Stimulated activated CD8-positive, alpha-beta memory T cell treated with anti-CD3 and anti-CD28 coated beads, Interleukin-4, amount 100 ng/mL, for 1 hour (primary cell): ENCODE data around the gene DNAJC22.
A peak's percentile ranks its signal among the peaks of the same experiment; 100 is the strongest.
"Not testable (repeated sequence)": the region's sequence is repeated elsewhere in the genome, so short reads cannot be mapped to it uniquely, and the experiment has no call there.

ENCODE experiments used
- DNase-seq, 2 donors: peaks; one replicate each; pipeline ENCODE4 v3.0.0-alpha.2; 2020; ENCODE audit warnings: low read depth in 2 of 2, low spot score in 1 of 2

DNAJC22 gene

DNA sequence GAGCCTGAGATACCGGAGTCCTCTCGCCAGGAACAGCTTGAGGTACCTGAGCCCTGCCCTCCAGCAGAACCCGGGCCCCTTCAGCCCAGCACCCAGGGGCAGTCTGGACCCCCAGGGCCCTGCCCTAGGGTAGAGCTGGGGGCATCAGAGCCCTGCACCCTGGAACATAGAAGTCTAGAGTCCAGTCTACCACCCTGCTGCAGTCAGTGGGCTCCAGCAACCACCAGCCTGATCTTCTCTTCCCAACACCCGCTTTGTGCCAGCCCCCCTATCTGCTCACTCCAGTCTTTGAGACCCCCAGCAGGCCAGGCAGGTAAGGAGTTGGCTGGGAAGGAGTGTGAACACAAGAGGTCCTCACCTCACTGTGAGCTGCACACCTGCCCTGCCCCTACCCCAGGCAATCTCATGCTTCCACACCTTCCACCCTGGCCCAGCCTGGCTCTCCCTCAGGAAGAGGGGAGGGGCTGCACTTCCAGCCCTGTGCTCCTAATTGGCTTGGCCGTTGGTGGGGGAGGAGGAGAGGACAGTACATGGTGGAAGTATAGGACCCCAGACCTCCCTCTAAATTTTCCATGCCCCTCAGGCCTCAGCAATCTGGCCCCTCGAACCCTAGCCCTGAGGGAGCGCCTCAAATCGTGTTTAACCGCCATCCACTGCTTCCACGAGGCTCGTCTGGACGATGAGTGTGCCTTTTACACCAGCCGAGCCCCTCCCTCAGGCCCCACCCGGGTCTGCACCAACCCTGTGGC is 15.9 kb upstream of the DNAJC22 start:
- no peak for DNase-seq

DNA sequence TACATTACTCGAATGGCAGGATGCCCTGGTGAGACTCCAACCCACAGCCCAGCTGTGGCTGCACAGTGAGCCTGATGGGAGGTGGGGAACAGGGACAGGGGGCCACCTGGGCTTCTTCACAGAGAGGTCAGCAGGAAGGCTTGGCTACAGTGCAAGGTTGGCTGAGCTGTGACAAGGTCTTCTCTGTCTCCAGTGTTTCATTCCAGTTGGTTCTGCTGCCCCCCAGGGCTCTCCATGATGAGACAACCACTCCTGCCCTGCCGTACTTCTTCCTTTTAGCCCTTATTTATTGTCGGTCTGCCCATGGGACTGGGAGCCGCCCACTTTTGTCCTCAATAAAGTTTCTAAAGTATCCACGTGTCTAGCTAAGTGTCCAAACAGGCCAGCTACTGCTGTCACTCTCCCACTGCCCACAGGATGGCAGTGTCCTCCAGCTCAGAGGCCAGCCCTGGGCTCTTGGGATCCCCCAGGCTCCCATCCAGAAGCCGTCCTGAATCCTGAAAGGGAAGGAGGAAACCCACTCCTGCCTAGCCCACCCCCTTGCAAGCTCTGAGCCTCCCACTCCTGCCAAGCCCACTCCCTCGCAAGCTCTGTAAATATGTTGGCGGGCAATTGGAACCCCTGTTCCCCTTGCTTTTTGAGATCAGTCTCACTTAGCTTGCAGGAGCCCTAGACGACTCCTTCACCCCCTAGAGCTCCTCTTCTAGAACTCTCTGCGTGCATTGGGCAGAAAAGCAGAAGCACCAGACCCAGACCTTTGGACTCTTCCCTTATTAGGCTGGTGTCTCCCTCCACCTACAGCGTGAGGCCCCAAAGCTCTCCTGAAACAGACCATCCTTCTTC is 15.1 kb upstream of the DNAJC22 start:
- no peak for DNase-seq

DNA sequence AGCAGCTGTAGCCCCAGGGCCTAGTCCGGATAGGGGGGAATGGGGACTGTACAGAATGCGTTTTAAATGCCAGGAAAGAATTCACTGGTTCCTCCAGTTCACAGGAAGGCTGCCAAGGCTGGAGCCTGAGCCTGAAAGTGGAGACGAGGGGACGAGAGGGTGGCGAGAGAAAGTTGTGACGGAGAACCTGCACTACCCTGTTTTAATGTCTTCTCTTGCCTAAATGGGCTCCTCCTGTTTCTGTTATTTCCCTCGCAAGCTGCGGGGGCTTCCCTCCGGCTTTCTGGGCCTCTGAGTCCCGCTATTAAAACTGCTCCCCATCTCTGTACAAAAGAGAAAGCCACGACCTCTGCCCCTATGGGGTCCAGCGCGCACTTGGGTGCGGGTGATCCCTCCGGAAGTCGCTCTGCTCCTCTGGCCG is 14.2 kb upstream of the DNAJC22 start:
- DNase-seq: no peak

DNA sequence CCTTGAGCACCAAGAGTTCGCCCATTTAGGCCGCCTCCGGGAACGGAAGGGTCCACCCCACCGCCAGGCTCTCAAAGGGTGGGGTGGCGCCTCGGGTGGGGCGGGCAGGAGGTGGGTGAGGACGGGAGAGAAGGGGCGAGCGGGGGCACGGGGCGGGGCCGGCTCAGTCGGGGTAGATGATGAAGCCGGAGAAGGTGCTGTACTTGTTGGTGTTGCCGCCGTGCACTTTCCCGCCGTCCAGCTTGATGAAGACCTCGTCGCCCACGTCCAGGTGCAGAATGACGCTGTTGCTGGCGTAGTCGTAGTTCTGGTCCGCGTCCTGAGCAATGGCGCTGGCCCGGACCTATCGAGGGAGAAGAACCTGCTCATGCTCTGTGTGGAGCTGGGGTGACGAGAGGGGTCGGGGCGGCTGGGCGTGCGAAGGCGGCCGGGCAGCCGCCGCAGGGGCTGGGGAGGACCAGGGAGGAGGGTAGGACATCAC is 13.8 kb upstream of the DNAJC22 start:
- no peak for DNase-seq

DNA sequence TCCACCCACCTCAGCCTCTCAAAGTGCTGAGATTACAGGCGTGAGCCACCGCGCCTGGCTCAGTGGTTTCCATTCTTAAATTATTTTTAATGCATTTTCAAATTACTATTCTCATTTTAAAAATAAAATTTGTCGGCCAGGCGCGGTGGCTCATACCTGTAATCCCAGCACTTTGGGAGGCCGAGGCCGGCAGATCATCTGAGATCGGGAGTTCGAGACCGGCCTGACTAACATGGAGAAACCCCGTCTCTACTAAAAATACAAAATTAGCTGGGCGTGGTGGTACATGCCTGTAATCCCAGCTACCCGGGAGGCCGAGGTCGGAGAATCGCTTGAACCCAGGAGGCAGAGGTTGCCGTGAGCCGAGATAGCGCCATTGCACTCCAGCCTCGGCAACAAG is 12.9 kb upstream of the DNAJC22 start:
- not testable (repeated sequence) for DNase-seq

DNA sequence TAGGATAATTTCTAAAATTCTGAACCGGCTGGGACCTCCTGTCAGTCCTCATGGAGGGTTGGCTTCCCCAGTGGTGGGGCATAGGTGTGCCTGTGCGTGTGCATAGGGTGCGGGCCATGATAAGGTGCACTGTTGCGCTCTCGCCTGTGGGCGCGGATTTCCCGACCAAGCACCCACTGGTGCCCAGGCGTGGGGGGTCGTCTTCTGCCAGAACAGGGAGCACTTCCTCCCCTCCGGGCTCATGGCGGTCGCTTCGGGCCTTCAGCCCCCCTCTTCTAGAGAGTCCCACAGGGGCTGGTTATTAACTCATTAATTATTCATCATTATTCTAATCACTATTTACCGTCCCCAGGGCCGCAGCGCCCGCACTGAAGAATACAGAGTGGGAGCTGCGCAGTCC is 12.5 kb upstream of the DNAJC22 start:
- DNase-seq: no peak

DNA sequence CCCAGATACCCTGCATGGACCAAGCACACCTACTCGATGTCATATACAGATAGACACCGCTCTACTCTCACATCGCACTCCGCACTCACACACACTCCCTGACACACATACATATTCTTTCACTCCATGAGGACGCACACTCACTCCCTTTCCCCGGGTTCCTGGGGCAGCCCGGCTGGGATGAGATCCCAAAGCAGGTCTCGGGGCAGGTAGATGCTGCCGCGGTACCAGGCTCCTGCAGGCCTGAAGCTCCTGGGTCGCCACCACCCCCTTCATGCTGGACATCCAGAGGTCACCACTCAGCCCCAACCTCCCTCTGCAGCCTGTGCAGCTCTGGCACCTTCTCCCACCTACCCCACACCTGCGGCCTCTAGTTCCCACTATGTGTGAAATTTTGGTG is 12.0 kb upstream of the DNAJC22 start:
- DNase-seq: no peak

DNA sequence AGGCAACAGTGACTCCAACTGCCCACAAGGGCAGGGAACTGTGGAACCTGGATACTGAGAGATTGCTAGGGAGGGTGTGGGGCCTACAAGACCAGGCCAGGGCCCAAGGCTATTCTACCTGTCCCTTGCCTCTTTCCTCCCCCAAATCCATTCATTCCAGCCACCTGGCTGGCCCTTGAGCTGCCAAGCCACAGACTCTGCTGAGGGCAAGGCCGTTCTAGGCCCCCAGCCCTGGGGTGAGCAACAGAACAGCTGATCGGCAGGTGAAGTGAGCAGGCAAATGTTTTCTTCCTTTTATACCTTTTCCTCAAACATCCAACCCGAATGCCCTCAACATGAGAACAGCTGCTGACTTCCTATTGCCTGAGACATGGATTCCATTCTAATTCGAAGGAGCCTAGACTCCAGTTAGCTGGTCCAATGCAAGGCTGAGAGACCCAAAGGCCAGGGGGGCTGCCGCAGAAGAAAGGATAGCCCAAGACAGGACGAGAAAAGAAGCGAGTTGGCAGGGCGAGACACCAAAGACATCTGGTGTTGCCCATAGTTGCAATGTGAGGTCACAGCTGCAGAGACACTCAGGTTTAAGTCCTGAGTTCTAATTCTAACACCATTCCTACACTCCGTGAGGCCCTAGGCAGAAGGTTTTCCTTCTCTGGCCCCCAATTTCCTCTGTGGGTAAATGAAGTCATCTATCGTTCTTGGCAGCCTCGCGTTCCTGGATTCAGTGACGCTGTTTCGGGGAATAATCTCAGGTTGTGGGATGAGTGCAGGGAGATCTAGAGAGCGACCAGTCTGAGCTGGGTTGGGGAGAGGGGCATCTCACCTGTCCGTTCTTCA is 11.4 kb upstream of the DNAJC22 start:
- no peak for DNase-seq

DNA sequence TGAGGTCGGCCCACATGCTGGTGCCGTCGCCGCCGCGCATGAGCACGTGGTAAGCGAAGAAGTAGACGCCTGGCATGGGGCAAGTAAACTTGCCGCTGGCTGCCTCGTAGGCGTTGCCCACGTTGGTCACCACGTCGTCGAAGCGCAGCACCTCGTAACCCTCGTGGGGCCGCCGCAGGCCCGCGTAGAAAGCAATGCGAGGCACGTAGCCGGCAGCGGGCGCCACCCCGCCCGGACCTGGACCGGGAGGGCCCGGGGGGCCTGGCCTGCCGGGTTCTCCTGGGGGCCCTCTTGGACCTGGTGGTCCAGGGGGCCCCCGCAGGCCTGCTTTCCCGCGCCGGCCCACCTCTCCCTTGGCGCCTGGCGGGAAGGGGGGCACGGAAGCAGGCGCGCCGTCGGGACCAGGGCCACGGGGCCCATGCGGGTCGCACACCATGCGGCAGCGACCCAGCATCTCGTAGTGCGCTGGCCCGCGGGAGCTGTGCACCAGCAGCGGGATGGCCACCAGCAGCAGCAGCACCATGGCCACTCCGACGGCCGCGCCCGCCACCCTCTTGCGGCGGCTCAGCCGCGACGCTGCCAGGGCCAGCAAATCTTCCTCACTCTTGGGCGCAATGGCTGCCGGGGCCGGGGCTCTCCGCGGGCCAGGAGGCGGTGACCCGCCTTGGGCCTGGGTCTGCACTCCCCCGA is 10.6 kb upstream of the DNAJC22 start:
- DNase-seq: no peak

DNA sequence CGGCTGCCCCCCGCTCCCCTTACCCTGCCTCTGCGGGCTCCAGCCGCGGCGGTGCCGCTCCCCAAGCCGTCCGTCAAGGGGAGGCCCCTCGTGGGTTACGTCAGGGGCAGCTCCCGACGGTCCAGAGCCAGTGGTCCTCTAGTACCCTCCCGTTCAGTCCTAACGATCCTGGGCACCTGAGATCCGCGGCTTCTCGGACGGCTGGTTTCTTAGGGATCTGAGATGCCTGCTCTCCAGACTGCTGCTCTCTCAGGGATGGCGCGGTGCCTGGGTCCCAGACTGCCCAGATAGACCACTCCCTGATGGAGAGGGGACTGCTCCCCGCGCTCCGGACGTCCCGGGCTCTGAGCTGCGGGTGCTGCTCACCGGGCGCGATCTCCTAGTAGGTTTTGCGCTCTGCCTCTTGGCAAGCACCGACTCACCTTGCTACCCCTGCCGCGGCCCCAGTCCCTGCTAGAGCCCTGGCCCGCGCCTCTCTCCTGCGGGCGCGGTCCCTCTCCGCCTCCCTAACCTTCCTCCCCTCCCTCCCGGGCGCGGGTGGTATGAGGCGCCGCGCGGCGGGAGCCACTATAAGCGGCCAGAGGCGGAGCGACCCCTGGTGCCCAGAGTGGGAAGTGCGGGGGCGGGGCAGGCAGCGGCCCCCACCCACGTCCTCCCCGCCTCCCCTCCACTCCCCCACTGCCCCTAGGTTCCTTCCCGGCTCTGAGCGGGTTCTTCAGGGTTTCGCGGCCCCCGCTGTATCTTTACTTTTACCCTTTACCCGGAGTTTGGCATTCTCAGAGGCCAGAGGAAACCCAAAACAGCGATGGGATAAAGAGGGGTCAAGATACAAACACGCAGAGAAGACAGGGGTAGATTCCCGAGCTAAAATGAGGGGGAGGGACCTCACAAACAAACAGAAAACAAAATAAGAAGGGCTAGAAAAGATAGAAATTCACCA is 9.8 kb upstream of the DNAJC22 start, which contains the start of gene C1QL4:
TSS of gene C1QL4 (minus strand) at position 544 of the 940 bp plus-strand sequence. CDS start 711 bp downstream, outside the sequence.
- DNase-seq: peak; percentile 80 to 86

DNA sequence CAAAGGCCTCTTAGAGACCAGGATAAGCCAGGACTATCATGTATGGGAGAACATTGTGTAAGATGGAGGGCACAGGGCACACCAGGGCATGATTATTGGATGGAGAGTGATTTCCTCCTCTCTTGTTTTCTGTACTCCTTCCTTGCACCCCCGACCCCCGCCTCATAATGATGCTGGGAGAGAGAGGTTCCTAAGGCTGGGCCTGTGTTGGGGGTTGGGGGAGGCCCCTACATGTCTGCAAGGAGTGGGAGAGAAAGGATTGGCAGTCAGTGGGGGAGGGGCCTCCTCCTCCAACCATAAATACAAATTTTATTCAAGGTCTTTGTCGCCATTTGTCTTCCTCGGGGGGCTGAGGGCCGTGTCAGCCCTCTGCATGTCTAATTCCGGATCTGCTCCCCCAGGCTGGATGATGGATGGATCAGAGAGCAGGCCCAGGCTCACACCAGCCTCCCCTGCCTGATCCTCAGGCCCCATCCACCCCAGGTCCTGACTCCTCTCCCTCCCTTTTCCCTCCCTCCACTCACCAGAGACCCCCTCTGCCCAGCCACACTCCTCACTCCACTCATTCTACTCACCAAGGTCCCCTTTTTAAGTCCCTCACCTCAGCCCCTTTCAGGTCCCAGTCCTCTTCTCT is 7.7 kb upstream of the DNAJC22 start:
- no peak for DNase-seq

DNA sequence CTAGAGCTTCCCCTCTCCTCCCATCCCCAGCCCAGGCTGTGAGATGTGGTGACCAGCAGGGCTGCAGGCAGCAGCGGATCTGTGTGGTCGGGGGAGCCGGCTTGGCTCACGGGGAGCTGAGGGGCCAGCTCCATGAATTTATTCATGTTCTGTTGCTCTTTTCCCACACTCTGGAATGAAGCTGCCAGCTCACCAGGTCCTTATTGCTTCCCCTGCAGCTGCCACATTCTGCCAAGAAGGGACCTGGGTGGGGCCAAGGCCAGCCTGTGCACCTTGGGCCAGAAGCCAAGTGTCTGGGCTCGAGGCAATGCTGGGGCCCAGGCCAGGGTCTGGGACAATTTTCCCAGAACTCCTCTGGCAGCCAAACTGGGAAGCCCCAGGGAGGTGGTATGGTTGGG is 7.2 kb upstream of the DNAJC22 start:
- DNase-seq: no peak

DNA sequence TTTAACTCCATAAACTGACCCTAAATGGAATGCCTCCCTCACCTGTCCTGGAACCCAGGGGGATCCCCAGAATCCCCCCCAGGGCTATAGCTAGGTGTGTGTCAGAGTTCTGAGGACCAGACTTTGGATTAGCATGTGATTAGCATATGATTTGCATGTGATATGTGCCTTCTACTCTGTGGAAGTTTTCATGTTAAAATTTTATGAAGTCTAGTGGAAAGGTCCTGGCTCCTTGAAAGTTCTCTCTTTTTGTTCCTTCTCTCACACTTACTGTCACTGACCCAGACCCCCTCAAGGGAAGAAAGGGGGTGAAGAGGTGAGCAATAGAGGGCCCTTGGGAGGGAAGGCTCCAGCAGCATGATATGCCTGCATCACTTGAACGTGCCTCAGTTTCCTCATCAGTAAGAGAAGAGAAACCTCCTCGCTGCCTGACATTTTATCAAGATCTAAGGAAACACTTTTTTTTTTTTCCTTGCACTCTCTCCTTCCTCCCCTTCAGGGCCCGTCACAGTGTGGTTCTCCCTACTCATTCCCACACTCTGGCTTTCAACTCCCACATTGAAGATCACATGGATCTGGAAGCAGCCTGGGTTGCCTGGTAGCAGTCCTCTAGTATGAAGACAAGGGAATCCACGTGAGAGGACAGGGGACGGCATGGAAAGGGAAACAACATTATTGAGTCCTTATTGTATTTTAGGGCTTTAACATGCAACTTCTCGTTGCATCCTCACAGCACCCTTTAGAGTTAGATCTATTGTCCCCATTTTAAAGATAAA is 6.4 kb upstream of the DNAJC22 start:
- DNase-seq: no peak

DNA sequence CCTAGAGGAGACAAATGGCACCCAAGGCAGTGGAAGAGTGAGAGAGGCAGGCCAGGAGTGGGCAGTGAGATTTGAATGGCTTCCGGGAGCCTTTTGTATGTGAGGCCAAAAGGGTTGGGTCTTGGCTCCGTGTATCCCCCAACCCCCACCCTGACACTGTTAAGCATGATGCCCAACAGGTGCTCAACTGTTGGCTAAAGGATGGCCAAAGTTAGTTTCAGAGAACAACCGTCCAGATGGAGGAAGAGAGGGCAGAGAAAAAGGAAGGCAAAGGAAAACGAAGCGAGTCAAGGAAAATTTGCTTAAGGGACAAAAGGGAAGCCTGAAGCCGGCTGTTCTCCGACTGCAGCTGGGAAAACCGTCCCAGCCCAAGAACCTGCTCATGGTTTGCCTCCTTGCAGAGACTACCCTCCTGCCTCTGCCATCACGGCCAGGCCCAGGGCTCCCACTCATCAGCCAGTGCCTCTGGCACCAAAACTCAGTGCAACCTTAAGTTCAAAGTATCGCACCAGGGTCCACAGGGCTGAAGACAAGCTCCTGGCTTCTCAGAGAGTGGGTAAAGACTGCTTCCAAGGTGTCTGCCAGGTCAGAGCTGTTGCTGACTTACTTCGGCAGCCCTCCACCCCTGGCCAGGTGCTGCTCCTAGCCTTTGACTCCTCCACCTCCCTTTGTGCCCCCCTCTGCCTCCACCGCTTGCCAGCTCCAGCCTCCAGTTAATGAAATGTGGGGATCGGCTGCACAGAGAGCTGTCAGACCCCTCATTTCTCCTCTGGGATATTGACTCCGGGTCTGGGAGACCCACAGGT is 5.5 kb upstream of the DNAJC22 start:
- no peak for DNase-seq

DNA sequence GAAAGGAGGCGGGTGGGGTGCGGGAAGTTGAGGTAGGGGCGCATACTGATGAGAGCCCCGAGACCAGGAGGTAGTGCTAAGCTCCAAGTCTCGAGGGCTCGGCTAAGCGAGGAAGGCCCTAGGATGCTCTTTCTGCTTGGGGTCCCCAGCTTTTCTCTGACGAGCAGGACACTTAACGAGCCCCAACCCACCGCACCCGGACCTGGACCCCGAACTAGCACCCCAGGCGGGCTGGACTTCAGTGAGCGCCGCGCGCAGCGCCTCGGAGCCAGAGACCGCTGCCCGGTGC is 5.0 kb upstream of the DNAJC22 start:
- DNase-seq: no peak

DNA sequence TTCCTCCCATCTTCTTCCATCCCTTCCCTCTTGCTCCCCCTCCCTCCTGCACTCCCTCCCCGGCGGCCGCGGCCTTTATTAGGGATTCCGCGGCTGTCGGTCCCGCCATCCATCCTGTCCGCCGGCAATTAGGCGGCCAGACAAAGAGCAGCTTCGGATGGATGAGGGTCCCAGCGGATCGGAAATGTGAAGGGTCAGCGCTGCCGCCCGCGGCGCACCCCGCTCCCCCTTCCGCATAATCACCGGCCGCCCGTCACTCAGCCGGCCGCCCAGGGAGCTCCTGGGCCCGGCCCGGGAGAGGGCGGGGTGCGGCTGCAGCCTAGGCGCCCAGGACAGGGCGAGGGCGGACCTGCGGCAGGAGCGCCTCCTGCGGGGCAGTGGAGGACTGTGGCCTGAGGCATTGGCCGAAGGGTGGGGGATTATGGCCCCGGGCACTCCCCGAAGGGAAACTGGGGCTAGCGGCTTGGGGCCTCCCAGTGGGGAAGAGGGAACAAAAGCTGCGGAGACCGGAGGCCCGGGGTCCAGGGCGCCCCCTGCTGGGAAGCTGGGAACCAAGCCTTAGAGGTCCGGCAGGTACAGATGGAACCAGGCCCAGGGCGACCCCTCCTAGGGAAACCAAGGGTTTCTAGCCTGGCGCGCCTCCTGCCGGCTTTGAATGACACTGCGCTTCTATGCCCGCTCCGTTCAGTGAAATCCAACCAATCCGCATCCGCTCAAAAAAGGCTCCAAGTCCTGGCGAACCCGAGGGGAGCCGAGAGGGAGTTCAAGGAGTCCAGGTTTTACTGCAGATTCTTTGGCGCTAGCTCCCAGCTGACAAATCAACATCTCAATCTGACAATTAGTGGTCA is 4.4 kb upstream of the DNAJC22 start:
- peak; percentile 42 to 44 for DNase-seq
